K562 (cell line): Measurements from ENCODE around the gene EYA3. TPM values are rescaled to one million over a fixed set of nuclear protein-coding genes. Genes with fewer than 3 reads are reported as not detected.

Experiments
- ATF4 ChIP-seq: fragments of 450-650 bp; formaldehyde crosslinking; IDR thresholded peaks from 2 replicates; pipeline ENCODE4 v1.4.0; 2022; ENCODE audit warnings: mild to moderate bottlenecking, moderate library complexity
- CXXC5 ChIP-seq: fragments of 250-450 bp; sonication (Bioruptor Pico); IDR thresholded peaks from 2 replicates; pipeline ENCODE4 v1.8.0; 2022; ENCODE audit warnings: inconsistent platforms, mild to moderate bottlenecking, moderate library complexity
- EP300 ChIP-seq: IDR thresholded peaks from 2 replicates; pipeline ENCODE4 v1.6.1; 2012; ENCODE audit warnings: low read length, improper control_type of control experiment
- ESRRB ChIP-seq: fragments of 250-450 bp; sonication (Bioruptor Pico); IDR thresholded peaks from 2 replicates; pipeline ENCODE4 v1.5.0; 2020; ENCODE audit warnings: mild to moderate bottlenecking, moderate library complexity, borderline replicate concordance
- GABPA ChIP-seq: fragments of 200-800 bp; sonication (Bioruptor generic); conservative IDR thresholded peaks from 2 replicates; pipeline ENCODE4 v1.6.1; 2016; ENCODE audit warnings: low read depth, missing genetic modification characterization, missing compliant biosample characterization
- HDAC2 ChIP-seq: fragments of 450-650 bp; IDR thresholded peaks from 2 replicates; pipeline ENCODE4 v1.6.1; 2016; ENCODE audit warnings: mild to moderate bottlenecking
- MTA3 ChIP-seq: fragments of 450-650 bp; formaldehyde crosslinking; IDR thresholded peaks from 2 replicates; pipeline ENCODE4 v1.6.1; 2017; ENCODE audit warnings: mild to moderate bottlenecking, borderline replicate concordance
- PHF20 ChIP-seq: fragments of 450-650 bp; IDR thresholded peaks from 2 replicates; pipeline ENCODE4 v1.6.1; 2018; ENCODE audit not compliant: partially characterized antibody
- PRMT5 ChIP-seq: sonication (generic); formaldehyde crosslinking; IDR thresholded peaks from 2 replicates; pipeline ENCODE4 v1.5.0; 2020; ENCODE audit warnings: missing genetic modification reagents
- SMARCA5 ChIP-seq: fragments of 450-650 bp; IDR thresholded peaks from 2 replicates; pipeline ENCODE4 v1.6.1; 2016
- TCF7 ChIP-seq: sonication (generic); IDR thresholded peaks from 2 replicates; pipeline ENCODE4 v1.6.1; 2016; ENCODE audit warnings: antibody characterized with exemption, borderline replicate concordance
- TEAD1 ChIP-seq, 2 experiments: fragments of 450-650 bp in 1 of 2; sonication (generic) in 1 of 2; formaldehyde crosslinking; IDR thresholded peaks; 2 replicates each; pipeline versions ENCODE4 v1.4.0 to v1.8.0; 2020 to 2022; ENCODE audit warnings: mild to moderate bottlenecking in 2 of 2, missing genetic modification reagents in 1 of 2
- TEAD2 ChIP-seq: fragments of 450-650 bp; IDR thresholded peaks from 2 replicates; pipeline ENCODE4 v1.6.1; 2016; ENCODE audit warnings: missing genetic modification characterization, control low read depth, missing compliant biosample characterization
- THRA ChIP-seq: fragments of 450-650 bp; IDR thresholded peaks from 2 replicates; pipeline ENCODE4 v1.6.1; 2017; ENCODE audit warnings: mild to moderate bottlenecking, moderate library complexity
- ZFP91 ChIP-seq: sonication (generic); formaldehyde crosslinking; IDR thresholded peaks from 2 replicates; pipeline ENCODE4 v1.8.0; 2022; ENCODE audit warnings: mild to moderate bottlenecking, missing genetic modification reagents
- ZNF277 ChIP-seq: fragments of 250-450 bp; sonication (Bioruptor Pico); IDR thresholded peaks from 2 replicates; pipeline ENCODE4 v1.8.0; 2022; ENCODE audit warnings: inconsistent platforms, mild to moderate bottlenecking, moderate library complexity, borderline replicate concordance
- ZNF57 ChIP-seq: fragments of 450-650 bp; formaldehyde crosslinking; IDR thresholded peaks from 2 replicates; pipeline ENCODE4 v1.4.0; 2020; ENCODE audit warnings: mild to moderate bottlenecking, moderate library complexity
- ZNF584 ChIP-seq: fragments of 200-800 bp; sonication (Bioruptor generic); IDR thresholded peaks from 2 replicates; pipeline ENCODE4 v1.6.1; 2016; ENCODE audit warnings: low read depth, mild to moderate bottlenecking, missing genetic modification characterization, missing compliant biosample characterization
- ZNF592 ChIP-seq: fragments of 450-650 bp; IDR thresholded peaks from 2 replicates; pipeline ENCODE4 v1.6.1; 2017; ENCODE audit warnings: antibody characterized with exemption, mild to moderate bottlenecking
- polyA plus RNA-seq, 8 experiments: library from polyadenylated mRNA; depleted of rRNA in 4 of 8; stranded (reverse) in 5 of 8; unstranded in 3 of 8; fragments of >200 nt; fragmentation: Nextera tagmentation in 2 of 8; fragmentation: Illumina TruSeq in 1 of 8; extraction: Ambion mirVana in 2 of 8; extraction: Trizol in 1 of 8; gene quantifications; 2 replicates each; pipeline versions ENCODE4 v1.2.1 to v1.2.3, GENCODE V29; 2011 to 2014; ENCODE audit warnings: inconsistent platforms in 1 of 8, missing spikeins in 1 of 8
- total RNA-seq, 7 experiments: library from RNA; depleted of rRNA in 6 of 7; stranded (reverse); fragments of >200 nt in 6 of 7; fragmentation: Illumina TruSeq in 2 of 7; extraction: Trizol in 2 of 7; gene quantifications; 2 replicates each; pipeline versions ENCODE4 v1.2.1 to v1.2.3, GENCODE V29; 2011 to 2021; ENCODE audit warnings: low replicate concordance in 1 of 7

The EYA3 gene
- total and polyA plus RNA-seq, 9 of the 15 experiments (the other 6 are each of a cell fraction or from before 2014, with no cell fraction given) = 21.7 to 64.0 (median 43.6) TPM

GRCh38 chr1:28115267-28115666 is 26.9 kb upstream of the EYA3 start (continued):
- TF ChIP-seq ZNF592 (peak; percentile 43; the same call in 1 of the 2 replicates), CXXC5 (peak; percentile 58), GABPA (peak; percentile 81), ZNF584 (CRISPR knock-in tag) (no peak; the same call in 1 of the 2 replicates), ZNF57 (no peak), TEAD1 (CRISPR knock-in tag; IDR thresholded peaks at IDR 0.05) (peak in 1 of 2 experiments; percentile 49; a peak in 1 of 4 replicates), SMARCA5 (no peak), TCF7 (no peak), PHF20 (no peak), HDAC2 (no peak), ZNF277 (CRISPR knock-in tag) (no peak), ZFP91 (CRISPR knock-in tag) (no peak), TEAD2 (tag) (no peak), EP300 (peak; percentile 52), THRA (no peak), PRMT5 (CRISPR knock-in tag) (no peak), ATF4 (peak; percentile 54; the same call in 1 of the 2 replicates), MTA3 (0 out of 2 replicates have a peak, but pooled peaks have one; percentile 41), ESRRB (no peak)
